ENCODE measurements around the gene IRS4.

GRCh38 chrX:108735679-108736508 is 469 bp downstream of the IRS4 start:
- TF ChIP-seq, protein P1, sequence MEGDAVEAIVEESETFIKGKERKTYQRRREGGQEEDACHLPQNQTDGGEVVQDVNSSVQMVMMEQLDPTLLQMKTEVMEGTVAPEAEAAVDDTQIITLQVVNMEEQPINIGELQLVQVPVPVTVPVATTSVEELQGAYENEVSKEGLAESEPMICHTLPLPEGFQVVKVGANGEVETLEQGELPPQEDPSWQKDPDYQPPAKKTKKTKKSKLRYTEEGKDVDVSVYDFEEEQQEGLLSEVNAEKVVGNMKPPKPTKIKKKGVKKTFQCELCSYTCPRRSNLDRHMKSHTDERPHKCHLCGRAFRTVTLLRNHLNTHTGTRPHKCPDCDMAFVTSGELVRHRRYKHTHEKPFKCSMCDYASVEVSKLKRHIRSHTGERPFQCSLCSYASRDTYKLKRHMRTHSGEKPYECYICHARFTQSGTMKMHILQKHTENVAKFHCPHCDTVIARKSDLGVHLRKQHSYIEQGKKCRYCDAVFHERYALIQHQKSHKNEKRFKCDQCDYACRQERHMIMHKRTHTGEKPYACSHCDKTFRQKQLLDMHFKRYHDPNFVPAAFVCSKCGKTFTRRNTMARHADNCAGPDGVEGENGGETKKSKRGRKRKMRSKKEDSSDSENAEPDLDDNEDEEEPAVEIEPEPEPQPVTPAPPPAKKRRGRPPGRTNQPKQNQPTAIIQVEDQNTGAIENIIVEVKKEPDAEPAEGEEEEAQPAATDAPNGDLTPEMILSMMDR (IDR thresholded peaks at IDR 0.05) = no peak
- no peak for TF ChIP-seq POLR2A (IDR thresholded peaks at IDR 0.05)
- no peak for TF ChIP-seq POLR2AphosphoS5 (IDR thresholded peaks at IDR 0.05)

All from upper lobe of left lung (tissue), 4 donors.